Measurements from ENCODE around the gene TGIF1.

The TGIF1 gene

DNA sequence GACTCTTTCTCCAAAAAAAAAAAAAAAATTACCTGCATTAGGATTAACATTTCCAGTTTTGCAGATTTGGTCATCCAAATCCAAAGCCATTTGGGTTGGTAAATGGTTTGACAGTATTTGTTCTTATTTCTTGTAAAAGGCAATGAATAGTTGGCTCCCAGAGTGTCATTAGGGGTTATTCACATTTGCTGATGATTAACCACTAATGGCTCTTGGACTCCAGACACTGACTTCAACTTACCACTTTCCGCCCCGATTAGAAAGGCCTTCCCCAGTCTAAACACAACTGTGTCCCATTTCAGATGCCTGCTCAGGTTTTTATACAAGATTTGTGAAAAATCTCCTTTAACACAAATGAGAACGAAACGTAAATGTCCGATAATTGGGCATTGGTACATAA, 9.6 kb upstream of the TGIF1 start:
- no peak for DNase-seq

DNA sequence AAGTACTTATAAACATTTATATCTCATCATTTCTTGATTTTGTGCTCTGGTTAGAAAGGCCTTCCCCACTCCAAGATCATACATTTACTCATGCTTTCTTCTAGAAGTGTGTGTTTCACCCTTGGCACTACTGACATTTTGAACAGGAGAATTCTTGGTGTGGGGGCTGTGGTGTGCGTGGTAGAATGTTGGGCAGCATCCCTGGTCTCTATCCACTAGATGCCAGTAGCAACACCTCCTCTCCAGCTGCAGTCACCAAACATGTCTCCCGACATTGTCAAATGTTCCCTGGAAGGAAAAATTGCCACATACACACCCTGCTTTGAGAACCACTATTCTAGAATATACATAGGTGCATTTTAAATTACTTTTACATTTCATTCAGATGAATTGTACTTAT, 8.7 kb upstream of the TGIF1 start:
- no peak for DNase-seq

DNA sequence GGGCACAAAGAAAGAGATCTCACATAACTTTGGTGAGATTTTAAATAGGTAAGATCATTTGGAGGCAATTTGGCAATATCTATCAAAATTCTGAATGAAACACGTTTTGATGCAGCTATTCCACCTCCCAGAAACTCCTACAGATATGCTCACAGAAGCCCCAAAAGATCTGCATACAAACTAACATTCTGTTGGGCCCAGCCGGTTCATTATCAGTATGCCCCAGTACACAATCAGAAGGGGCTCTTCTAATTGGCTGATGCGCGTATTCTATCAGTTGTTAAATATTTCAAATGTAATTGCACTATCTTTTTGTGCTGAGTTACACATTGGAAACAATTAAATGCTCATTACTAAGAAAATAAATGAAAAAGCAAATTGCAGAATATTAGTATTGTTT, 7.1 kb upstream of the TGIF1 start:
- no peak for DNase-seq

DNA sequence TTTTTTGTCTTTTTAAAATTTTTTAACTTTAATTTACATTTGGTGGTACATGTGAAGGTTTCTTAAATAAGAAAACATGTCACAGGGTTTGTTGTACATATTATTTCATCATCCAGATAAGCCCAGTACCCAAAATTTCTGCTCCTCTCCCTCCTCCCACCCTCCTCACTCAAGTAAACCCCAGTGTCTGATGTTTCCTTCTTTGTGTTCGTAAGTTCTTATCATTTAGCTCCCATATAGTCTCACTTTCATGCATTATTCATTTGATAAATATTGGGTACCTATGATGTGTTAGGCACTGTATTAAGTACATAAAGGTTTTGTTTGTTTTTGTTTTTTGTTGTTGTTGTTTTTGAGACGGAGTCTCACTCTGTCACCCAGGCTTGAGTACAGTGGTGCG, 5.7 kb upstream of the TGIF1 start:
- DNase-seq = no peak

DNA sequence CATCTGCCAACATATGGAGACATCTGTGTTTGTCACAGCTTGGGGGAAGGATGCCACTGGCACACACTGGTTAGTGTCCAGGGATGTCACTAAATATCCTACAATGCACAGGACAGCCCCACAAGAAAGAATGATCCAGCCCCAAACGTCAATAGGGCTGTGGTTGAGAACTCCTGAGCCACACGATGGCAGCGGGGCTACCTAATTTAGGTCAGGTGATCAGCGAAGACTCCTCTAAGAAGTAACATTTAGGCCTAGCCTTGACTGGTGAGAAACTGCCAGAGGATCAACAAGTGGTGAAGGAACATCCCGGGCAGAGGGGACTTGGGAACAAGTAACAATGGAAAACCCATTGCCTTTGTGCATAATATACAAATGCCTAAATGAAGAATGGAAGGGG, 5.0 kb upstream of the TGIF1 start:
- DNase-seq = no peak

DNA sequence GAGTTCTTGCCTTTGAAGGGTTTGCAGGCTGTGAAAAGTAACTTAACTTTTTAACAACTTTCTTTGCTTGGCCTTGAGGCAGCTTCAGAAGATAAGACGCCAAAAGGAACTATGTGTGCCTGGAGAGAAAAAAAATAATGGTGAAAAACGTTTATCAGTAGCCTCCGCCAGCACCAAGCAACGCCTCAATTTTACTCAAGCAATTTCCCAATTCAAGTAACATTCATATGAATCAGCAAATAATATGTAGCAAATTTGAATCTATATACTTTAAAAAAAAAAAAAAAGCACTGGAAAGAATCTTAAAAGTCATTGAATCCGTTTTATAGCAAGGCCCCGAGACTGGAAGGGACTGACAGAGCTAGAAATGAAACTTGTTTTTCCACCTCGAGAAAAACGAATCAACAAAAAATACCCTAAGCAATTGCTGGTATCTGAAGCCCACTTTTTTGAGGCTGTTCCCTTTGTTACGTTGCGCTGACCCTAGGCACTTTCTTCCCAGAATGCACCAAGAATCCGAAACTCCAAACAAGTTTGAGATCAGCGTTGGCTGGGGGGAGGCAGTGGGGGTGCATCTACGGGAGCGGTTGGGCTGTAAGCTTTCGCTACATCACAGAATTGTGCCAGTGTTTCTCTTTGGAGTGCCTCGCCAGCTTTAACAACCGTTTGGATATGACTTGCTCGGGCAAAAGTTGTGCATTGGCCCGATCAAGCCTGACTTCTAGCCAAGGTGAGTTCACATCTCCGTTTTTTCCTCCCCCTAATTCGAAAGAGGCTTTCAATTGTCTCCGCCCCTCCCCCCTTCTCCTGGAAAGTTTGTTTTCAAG, 2.7 kb upstream of the TGIF1 start:
- no peak for DNase-seq

DNA sequence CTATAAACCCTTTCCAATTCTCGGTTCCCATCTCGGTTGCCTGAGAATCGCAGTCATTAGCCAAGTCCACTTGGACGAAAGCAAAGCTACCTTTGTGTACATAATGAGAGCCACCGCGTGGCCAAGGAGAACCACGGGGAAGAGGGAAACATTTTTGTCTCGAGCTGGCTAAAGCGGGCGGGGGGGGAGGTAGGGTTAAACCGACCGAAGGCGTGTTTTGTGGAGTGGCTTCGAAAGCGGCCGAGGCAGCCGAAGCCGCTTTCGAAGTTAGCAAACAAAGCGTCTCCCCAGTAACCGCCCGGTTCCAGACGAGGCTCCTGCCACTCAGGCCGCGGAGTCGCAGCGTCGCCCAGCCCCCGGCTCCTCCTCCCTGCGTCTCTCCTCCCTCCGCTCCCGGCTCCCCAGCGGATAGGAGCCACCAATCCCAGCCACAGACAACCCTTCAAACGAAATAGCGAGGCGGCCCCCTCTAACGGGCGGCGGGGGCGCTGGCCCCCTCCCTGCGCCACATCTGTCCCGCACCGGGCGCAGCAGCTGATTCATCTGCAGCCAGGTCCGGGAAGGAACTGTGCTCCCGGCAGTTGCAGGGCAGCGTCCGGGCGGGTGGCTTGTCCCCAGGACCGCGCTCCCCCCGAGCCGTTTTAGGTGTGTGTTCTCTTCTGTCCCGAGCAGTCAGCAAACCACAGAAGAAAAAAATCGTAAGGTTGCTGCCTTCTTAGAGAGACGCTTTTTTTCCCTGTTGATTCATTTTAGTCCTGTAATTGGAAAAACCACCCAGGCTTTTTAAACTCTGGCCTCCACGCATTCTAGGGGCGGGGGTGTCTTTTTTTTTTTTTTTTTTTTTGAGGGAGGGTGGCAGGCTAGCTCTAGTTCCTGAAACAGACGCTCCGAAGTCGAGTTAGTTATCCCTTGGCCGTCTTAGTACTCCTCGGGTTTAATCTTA, 1.8 kb upstream of the TGIF1 start:
- peak; percentile 93 for DNase-seq

DNA sequence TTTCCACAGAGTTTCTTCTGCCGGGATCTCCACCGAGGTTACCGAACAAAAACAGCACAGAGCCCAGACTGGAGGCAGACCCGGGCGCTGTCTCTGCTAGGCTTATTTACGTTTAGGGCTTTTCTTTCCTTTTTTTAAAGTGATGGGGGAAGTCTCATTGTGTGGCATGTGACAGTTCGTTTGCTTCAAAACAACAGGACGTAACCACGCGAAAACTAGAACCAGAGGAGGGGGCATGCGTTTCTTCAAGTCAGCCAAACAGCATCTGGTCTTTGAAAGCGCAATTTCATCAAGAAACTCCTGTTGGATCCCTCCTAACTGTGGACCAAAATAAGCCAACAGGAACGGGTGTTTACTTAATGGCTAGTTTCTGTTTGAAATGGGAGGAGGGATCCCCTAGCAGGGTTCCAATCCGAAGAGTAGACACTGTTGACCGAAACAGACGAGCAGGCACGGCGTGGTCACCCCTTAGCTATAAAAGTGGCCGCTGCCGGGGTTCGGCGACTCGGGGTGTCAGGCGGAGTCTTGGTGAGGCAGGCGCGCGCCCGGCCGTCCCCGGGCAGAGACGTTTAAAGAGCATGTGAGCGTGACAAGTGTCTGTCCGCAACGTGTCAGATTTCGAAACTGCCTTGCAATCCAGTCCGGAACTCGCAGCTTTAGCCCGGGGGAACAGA, 997 bp upstream of the TGIF1 start:
- DNase-seq = peak; percentile 28

DNA sequence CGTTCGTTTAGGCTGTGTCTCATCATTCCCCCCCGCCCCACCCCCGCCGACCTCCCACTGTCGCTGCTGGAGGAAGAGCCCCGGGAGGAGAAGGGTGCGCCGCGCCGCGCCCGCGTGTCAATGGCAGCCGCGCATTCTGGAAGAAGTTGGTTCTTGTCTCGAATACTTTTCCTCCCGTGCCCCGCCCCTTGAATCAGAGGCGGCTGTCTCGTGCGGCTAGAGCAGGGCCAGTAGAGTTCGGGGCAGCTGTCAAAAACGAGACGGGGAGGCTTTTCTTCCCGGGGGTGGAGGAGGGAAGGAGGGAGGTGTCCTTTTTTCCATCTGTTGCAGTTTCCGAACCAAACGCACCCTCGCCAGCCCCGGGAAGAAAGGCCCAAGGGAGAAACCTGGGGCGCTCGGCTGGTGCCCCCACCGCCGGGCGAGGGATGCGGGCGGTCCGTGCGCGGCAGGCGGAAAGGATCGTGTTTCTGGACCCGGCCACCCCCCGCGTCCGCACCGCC, 410 bp upstream of the TGIF1 start:
- peak; percentile 58 for DNase-seq

DNA sequence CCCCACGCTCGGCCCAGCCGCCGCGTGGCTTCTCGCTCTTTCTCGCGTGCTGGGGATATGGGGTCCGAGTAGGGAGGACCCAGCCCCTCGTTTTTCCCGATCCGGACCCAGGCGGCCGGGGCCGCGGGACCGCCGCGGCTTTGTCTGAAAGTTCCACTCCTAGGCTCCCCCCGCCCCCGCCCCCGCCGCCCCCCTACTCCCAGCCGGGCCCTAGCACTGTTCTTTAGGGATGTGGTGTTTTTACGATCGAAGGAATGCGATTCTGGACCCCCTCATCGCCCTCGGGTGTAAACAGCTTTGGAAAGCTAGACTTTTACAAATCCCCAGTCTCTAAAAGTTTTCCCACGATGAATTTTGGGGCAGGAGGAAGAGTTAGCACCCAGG, 819 bp downstream of the TGIF1 start:
- DNase-seq = no peak

DNA sequence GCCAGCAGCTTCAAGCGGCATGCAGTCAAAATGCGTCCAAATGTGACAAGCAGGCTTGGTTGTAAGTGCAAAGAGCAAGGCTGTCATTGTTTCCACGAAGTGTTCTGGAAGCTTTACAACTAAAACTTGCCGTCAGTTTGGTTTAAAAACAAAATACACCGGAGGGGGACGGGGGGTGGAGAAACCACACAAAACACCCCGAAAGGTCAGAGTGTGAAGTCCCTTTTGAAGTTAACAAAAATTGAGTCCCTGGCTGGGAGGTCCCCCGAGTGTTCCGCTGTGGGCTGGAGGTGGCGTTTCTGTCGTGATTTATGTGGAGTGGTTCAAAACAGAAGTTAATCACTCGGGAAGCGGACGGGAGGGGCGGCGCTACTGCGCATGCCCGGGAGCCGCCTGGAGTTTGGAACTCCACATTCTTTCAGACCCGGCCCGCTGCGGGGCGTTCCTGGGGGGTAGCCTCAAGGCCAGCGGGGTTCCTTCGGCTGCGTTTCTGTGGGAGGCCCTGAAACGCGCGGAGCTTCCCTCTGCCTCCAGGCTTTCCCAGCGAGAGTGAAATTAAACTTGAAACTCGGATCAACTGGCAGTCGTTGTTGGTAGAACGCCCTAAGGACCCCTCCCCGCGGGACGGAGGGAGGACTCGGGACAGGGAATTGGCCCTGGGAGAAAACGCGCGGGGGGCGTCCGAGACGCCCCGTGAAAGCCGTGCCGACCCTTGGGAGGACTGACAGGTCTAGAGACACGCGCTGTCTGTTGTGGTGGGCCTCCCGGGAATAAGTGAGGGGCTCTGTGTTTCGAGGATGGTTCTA, 1.4 kb downstream of the TGIF1 start:
- peak; percentile 51 for DNase-seq

DNA sequence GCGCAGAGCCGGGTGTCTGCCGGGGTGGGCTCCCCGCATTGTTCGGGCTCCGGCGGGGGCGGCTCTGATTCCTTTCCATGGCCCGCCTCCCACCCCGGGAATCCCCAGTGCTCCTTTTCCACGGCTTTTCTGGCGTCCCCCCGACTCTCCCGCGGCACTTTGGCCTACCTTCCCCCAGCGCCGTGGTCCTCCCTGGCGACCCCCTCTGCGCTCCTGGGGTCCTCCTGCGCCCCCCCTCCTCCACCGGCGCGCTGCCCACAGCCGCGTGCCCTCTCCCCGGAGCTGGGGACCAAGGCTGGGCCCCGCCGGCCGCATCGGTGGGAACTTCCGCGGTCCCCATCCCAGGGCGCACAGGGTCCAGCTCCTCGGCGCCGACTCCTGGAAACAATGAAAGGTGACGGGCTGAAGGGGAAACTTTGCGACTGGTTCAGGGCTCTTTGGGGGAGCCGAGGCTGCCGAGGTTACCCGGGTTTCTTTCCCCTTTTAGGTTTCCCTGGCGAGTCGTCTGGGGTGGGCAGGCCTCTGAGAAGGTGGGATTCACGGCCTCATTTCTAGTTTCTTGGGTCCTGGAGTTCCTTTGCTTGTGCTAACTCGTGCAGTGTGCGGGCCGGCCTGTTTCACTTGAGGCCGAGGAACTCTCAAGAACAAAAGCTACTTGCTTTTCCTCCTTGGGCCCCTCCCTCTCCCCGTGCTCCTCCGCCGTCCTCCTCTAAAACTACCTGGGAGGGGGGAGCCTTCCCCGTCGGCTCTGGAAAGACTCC, 2.2 kb downstream of the TGIF1 start:
- no peak for DNase-seq

DNA sequence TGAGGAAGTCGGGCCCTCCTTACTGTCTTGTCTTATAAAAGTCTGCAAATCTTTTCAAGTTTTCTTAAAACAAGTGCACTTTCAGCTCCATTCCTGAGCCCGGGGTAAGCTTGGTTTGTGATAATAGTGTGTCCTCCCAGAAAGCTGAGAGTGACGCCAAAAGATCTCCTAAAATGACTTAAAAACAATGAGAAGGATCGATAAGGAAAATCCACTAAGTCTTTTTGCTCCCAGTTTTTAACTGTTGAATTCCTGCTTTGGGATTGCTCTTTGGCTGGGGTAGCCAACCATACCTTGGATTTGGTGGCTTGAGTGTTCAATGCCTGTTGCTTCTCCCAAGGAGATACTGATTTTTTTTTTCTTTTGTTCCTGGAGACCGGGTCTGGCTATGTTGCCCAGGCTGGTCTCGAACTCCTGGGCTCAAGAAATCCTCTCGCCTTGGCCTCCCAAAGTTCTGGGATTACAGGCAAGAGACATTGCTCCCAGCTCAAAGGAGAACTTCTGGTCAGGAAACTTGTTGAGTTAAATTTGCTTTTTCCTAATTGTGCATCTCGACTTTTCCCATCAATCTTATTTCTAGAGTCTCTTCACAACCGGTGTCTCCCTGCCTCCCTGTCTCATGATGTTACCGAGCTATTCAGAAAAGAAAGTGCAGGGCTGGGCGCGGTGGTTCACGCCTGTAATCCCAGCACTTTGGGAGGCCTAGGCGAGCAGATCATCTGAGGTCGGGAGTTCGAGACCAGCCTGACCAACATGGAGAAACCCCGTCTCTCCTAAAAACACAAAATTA, 3.0 kb downstream of the TGIF1 start:
- no peak for DNase-seq

DNA sequence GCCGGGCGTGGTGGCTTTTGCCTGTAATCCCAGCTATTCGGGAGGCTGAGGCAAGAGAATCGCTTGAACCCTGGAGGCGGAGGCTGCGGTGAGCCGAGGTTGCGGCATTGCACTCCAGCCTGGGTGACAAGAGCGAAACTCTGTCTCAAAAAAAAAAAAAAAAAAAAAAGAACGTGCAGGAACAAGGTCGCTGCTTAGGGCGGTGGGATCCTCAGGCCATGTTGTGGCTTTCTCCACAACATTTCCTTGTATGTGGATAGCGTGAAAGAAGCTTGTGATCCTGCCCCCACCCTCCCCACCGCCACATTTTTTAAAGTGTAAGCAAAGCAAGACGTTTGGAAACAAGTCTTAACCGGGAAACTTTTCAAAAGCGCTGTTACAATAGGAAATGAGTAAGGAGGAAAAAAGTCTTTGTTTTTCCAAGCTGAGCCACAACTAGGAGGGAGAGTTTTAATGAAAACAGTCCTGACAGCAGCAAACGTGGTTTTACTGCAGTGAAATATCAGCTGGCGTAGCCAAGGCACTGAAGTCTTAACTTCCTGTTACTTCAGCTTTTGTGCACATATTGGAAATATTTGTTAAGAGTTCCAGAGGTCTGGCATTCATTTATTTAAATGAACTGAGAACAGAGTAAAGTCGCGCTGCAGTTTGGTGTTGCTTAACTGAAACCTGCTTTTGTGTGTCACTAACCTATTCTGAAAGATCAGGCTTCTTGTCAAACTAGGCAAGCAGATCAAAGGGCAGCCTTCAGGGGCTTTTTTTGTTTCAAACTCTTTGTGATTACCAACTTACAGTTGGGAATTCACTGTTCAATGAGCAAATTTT, 3.8 kb downstream of the TGIF1 start:
- no peak for DNase-seq

DNA sequence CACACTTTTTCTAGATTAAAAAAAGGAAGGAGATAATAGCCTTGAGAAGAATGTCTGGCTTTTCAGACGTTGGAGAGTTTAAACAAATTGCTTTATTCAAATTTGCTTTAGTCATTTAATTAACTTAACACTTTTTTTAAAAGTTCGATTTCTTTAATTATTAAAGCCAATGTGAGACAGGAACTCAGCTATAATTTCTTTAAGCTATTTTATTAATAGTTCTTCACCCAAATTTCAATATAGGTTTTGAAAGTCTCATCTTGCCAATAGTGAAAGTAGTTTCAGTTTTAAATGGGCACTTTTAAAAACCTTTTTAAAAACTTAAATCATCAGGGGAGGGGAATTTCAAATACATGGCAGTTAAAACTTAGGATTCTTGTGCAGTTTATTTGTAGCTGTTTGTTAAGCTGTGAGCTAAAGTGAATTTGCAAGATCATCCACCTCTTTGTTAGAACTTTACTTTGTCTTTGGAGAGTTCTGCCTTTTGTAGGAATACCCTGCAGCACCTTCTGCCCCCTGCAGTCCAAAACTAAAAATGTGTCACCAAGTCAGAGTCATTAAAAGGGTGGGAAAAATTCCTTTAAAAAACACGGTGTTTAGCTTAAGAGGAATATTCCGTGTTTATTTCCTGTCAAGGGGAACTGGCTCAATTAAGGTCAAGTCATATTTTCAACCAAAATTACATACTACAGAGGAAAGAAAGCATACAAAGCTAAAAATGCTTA, 4.6 kb downstream of the TGIF1 start:
- DNase-seq = peak; percentile 30

DNA sequence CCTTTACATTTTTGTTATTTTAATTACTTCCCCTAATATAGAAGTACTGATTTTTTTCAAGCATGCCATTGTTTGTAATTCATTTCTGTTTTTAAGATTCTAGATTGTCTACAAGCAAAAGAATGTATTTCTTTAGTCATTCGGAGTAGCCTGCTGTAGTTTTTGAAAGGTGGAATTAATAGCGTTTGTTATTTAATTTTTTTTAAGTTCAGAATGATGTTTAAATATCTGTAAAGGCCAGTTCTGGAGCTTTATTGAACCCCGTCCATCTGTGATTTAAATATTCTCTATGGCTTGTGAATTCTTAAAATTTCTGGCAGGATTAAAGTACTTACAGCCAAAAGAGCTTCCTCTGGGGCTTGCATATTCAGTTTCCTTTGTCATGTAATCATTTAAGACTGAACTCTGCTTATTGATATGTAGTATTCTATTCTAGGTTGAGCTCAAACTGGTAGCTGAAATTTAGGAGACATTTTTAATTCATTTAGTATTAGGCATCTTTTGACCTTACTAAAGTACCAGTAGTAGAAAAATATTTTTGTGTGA, 5.2 kb downstream of the TGIF1 start:
- DNase-seq = no peak

DNA sequence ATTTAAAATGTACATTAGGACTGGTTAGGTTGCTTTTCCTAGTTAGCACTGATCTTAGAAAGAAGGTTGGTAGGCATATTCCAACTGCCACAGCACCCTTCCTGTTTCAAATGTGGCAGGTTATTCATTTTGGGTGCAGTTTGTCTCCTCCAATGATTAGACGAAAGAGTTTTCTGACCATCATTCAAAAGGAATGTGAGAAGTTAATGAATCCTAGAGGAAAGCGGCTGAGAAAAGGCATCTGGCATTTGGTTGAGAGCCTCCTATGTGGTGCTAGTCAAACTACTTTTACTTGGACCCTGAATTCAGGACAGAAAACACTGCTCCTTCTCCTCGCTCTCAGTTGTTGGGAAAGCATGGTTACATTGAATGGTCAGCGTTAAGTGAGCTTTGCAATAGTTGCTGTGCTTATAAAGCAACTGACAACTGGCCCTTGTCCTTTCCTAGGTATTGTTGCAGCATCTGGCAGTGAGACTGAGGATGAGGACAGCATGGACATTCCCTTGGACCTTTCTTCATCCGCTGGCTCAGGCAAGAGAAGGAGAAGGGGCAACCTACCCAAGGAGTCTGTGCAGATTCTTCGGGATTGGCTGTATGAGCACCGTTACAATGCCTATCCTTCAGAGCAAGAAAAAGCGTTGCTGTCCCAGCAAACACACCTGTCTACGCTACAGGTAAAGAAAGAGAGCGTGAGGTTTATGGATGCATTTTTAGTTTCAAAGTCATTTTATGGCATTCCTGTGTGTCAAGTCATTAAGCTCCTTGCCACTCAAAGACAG, 6.1 kb downstream of the TGIF1 start:
- DNase-seq = no peak

DNA sequence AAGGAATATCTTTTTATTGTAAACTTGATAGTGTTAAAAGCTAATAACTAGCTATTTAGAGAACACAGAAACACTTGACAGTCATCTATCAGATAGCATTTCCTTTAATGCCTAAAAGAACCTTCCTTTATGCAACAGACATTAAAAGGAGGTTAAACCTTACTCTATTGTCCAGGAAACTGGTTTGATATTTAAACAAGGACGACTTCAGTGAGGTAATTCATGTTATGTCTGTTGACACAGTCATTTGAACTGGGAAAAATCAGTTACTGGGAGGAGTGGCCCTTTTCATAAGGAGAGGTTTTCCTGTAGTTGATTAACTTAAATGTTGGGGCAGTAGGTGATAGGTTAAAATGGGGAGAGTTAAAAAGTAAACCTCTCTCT, 6.7 kb downstream of the TGIF1 start:
- DNase-seq = no peak
